BJ (cell line): ENCODE measurements around the gene CALHM5. TPM values are rescaled to one million over a fixed set of nuclear protein-coding genes. Genes with fewer than 3 reads are reported as not detected.
A peak's percentile ranks its signal among the peaks of the same experiment; 100 is the strongest.

Experiments used
- CTCF ChIA-PET: fragments of 350-600 bp; formaldehyde crosslinking; extraction: SDS; loops from one replicate; lab custom pipeline; 2021; ENCODE audit warnings: antibody characterized with exemption, inconsistent platforms; lab: Yijun Ruan, JAX
- POLR2A ChIA-PET: fragments of 300-600 bp; sonication (Branson Sonifier 250); formaldehyde crosslinking; extraction: SDS; loops from one replicate; lab custom pipeline; 2021; ENCODE audit warnings: antibody characterized with exemption; lab: Charles Lee
- DNase-seq: peaks from one replicate; pipeline ENCODE4 v3.0.0-alpha.2; 2011; ENCODE audit warnings: low read depth
- H3K27me3 ChIP-seq: 2 replicates; pipeline ENCODE4 v1.6.0; 2011; ENCODE audit warnings: low read length; ENCODE audit not compliant: control insufficient read depth, insufficient read depth
- H3K36me3 ChIP-seq: 2 replicates; pipeline ENCODE4 v1.5.1; 2011; ENCODE audit warnings: low read length; ENCODE audit not compliant: control insufficient read depth, insufficient read depth
- H3K4me3 ChIP-seq: 2 replicates; pipeline ENCODE4 v1.5.1; 2011; ENCODE audit warnings: low read depth, mild to moderate bottlenecking, control low read depth, low read length
- polyA plus RNA-seq: library from polyadenylated mRNA; depleted of rRNA; stranded (reverse); fragments of >200 nt; gene quantifications from 2 replicates; pipeline ENCODE4 v1.2.3, GENCODE V29; 2011
- TF ChIP-seq, protein P1 (sequence below): IDR thresholded peaks from 2 replicates; pipeline ENCODE4 v1.5.1; 2011; ENCODE audit warnings: low read depth, mild to moderate bottlenecking, control low read depth, inconsistent platforms, low read length, moderate library complexity; ENCODE audit not compliant: insufficient read depth

Gene CALHM5
- polyA plus RNA-seq, 1 experiment: 4.4 TPM

GRCh38 chr6:116507324-116507723, 4.1 kb upstream of the CALHM5 start:
- ChIA-PET POLR2A (no interaction called here), CTCF (no interaction called here)
- TF ChIP-seq, protein P1, sequence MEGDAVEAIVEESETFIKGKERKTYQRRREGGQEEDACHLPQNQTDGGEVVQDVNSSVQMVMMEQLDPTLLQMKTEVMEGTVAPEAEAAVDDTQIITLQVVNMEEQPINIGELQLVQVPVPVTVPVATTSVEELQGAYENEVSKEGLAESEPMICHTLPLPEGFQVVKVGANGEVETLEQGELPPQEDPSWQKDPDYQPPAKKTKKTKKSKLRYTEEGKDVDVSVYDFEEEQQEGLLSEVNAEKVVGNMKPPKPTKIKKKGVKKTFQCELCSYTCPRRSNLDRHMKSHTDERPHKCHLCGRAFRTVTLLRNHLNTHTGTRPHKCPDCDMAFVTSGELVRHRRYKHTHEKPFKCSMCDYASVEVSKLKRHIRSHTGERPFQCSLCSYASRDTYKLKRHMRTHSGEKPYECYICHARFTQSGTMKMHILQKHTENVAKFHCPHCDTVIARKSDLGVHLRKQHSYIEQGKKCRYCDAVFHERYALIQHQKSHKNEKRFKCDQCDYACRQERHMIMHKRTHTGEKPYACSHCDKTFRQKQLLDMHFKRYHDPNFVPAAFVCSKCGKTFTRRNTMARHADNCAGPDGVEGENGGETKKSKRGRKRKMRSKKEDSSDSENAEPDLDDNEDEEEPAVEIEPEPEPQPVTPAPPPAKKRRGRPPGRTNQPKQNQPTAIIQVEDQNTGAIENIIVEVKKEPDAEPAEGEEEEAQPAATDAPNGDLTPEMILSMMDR: no peak
- Histone ChIP-seq H3K4me3 (no peak overlapping the region), H3K27me3 (no peaks in the 10 kb centered on the region), H3K36me3 (no peaks in the 10 kb centered on the region)
- DNase-seq: no peak

DNA sequence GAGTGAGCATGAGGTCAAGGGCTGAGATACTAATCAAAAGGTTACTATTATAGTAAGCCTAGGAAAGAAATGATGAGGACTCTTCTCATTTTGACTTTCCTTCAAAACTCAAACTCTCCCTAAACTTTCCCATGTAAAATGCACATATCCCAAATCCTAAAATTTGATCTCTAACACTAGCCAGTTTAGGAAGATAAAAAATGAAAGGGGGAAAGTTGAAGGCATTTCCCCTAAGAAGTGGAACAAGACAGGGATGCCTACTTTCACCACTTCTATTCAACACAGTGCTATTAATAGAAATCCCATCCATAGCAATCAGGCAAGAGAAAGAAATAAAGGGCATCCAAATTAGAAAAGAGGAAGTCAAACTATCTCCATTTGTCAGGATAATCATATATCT, 2.9 kb upstream of the CALHM5 start:
- POLR2A ChIA-PET: interaction anchor here (0.6 kb wide), 1 partner anchor 9 kb away, joined by 3 read pairs; no protein-coding TSS in a partner anchor

DNA sequence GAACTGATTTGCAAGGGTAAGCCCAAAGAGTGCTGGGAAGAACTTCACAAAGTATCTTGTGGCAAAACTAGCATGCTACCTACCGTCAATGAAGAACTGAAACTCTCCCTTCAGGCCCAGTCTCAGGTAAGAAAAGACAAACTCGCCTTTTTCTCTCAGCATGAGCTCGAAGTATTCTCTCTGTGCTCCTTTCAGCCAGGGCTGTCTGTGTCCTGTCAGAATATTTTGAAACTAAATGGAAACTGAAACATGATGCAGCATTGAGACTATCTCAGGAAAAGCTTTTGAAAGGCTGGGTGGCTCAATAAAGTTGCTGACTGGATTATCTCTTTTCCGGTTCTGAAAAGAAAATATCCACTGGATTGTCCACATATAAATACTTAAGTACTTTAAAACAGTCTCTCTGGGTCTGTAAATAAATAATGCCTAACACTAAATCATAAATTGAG, 696 bp downstream of the CALHM5 start:
- H3K36me3 ChIP-seq: peaks cover 7% of the 10 kb centered on the region
- CTCF ChIA-PET: interaction anchor here (0.6 to 4.8 kb wide), 15 partner anchors 9 to 244 kb away, joined by 3 to 26 read pairs (median 5); no protein-coding TSS in a partner anchor
- no peaks in the 10 kb centered on the region for H3K27me3 ChIP-seq
- DNase-seq: no peak
- H3K4me3 ChIP-seq: peak overlapping the region; percentile 46
- POLR2A ChIA-PET: interaction anchor here (0.6 kb wide), 1 partner anchor 140 kb away, joined by 3 read pairs; no protein-coding TSS in a partner anchor
- TF ChIP-seq, protein P1: no peak

More for the DNA sequence above, 2.9 kb upstream of the CALHM5 start:
- Histone ChIP-seq H3K4me3 (no peak overlapping the region), H3K27me3 (no peaks in the 10 kb centered on the region), H3K36me3 (no peaks in the 10 kb centered on the region)
- TF ChIP-seq, protein P1: no peak
- CTCF ChIA-PET: no interaction called here
- DNase-seq: no peak

GRCh38 chr6:116512734-116513133, 1.3 kb downstream of the CALHM5 start:
- CTCF ChIA-PET: interaction anchor here (1.1 to 4.8 kb wide), 8 partner anchors 8 to 245 kb away, joined by 3 to 26 read pairs (median 15); no protein-coding TSS in a partner anchor
- Histone ChIP-seq H3K36me3 (peaks cover 7% of the 10 kb centered on the region), H3K27me3 (no peaks in the 10 kb centered on the region), H3K4me3 (peak overlapping the region; percentile 46)
- DNase-seq: no peak
- TF ChIP-seq, protein P1: no peak
- POLR2A ChIA-PET: no interaction called here

- Histone ChIP-seq H3K4me3 (peak overlapping the region; percentile 46), H3K27me3 (no peaks in the 10 kb centered on the region), H3K36me3 (peaks cover 7% of the 10 kb centered on the region)
- ChIA-PET POLR2A (no interaction called here), CTCF (interaction anchor here (3.1 to 4.8 kb wide), 5 partner anchors 10 to 245 kb away, joined by 14 to 26 read pairs (median 16); no protein-coding TSS in a partner anchor)
- no peak for DNase-seq
- TF ChIP-seq, protein P1: no peak
These were observed 1.9 kb downstream of the CALHM5 start for GRCh38 chr6:116513224-116513875.
